ENCODE results near the gene DNAJC11.
"Not testable (repeated sequence)": the region's sequence is repeated elsewhere in the genome, so short reads cannot be mapped to it uniquely, and the experiment has no call there.

DNAJC11 gene, protein sequence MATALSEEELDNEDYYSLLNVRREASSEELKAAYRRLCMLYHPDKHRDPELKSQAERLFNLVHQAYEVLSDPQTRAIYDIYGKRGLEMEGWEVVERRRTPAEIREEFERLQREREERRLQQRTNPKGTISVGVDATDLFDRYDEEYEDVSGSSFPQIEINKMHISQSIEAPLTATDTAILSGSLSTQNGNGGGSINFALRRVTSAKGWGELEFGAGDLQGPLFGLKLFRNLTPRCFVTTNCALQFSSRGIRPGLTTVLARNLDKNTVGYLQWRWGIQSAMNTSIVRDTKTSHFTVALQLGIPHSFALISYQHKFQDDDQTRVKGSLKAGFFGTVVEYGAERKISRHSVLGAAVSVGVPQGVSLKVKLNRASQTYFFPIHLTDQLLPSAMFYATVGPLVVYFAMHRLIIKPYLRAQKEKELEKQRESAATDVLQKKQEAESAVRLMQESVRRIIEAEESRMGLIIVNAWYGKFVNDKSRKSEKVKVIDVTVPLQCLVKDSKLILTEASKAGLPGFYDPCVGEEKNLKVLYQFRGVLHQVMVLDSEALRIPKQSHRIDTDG

DNA sequence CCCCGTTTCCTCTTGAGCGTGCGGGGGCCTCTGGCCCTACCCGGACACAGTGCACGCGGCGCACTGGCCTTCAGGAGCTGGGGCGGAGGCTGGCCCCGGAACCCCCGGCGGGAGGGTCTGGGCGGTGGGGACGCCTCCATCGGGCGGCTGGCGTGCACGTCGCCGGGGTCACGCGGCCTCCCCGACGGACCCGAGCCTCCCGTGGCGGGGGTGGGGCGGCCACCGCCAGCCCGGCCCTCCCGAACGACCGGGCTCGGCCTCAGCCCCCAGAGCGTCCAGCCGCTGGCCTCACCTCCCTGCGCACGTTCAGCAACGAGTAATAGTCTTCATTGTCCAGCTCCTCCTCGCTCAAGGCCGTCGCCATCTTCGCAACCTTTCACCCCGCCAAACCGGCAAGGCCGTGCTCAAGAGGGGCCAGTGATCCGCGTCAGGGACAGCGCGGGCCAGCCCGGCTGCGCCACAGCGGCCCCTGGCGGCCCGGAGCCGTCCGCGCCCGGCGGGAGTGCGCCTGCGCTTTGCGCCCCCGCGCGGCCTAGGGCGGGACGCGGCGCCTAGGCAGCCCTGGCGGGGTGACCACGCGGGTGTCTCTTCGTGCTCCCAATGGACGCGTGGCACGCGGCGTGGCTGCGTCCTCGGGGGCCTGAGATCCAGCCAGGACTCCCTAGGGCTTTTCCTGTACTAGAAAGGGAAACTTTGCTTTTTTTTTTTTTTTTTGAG, at the start of gene DNAJC11:
Gene DNAJC11, minus strand, starts transcription at position 380 of the 717 bp plus-strand sequence. Its CDS starts 16 bp downstream, at position 364.
- FAIRE-seq: peak; percentile 95
- peak; percentile 98 for DNase-seq (ENCODE audit: insufficient read length, low spot score)

- FAIRE-seq (no peak), DNase-seq (ENCODE audit: insufficient read length, low spot score) (no peak)
Measured at GRCh38 chr1:6750490-6750889, 48.9 kb upstream of the DNAJC11 start.

GRCh38 chr1:6747674-6748073, 46.1 kb upstream of the DNAJC11 start:
- DNase-seq (ENCODE audit: insufficient read length, low spot score) (no peak), FAIRE-seq (no peak)

GRCh38 chr1:6745073-6745472, 43.5 kb upstream of the DNAJC11 start:
- FAIRE-seq: no peak
- no peak for DNase-seq (ENCODE audit: insufficient read length, low spot score)

DNA sequence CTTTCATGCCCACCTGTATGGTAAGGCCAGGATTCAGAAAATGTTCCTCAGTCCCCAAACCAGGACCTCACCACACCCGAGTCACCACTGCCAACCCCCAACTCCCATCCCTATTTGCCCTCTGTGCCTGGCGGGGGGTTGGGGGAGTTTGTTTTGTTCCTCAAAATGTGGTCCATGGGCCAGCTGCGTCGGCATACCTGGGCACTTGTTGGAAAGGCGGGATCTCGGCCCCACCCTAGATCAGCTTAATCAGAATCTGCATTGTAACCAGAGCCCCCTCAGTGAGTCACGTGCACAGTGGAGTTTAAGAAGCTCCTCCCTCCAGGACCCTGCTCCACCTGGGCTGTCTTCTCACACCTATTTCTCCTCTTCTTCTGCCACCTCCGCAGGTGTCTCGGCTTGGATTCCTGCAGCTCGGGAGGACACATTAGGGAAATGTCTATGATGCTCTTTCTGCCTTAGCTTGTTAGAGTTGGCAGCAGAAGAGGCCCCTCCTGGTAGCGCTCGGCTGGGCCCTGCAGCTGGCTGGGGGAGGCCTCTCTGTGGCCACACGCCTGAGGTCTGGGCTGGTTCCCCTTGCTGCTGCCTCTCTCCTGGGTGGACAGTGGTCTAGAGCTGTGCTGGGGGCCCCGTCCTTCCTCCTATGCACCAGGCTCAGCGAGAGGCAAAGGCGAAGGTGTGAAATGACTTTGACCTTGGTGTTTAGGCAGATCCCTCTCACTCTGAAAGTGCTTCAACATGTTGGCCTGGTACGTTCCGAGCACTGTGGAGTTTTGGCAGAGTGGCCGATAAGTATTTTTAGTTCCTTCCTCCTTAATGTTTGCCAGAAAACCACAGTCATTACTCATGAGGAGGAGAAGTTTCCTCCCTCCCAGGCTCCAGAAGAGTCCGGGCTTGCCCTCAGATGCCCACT, 41.8 kb upstream of the DNAJC11 start:
- peak; percentile 70 for FAIRE-seq
- peak; percentile 17 for DNase-seq (ENCODE audit: insufficient read length, low spot score)

DNA sequence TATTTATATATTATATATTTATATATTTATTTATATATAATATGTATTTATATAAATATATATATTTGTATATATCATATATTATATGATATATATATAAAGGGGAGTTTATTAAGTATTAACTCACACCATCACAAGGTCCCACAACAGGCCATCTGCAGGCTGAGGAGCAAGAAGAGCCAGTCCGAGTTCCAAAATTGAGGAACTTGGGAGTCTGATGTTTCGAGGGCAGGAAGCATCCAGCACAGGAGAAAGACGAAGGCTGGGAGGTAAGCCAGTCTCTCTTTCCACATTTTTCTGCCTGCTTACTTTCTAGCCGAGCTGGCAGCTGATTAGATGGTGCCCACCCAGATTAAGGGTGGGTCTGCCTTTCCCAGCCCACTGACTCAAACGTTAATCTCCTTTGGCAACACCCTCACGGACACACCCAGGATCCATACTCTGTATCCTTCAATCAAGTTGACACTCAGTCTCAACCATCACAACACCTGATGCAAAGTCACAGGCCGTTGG, 41.1 kb upstream of the DNAJC11 start:
- FAIRE-seq; DNase-seq (ENCODE audit: insufficient read length, low spot score): not testable (repeated sequence)

GRCh38 chr1:6738987-6739676, 37.5 kb upstream of the DNAJC11 start:
- no peak for DNase-seq (ENCODE audit: insufficient read length, low spot score)
- FAIRE-seq: no peak

DNA sequence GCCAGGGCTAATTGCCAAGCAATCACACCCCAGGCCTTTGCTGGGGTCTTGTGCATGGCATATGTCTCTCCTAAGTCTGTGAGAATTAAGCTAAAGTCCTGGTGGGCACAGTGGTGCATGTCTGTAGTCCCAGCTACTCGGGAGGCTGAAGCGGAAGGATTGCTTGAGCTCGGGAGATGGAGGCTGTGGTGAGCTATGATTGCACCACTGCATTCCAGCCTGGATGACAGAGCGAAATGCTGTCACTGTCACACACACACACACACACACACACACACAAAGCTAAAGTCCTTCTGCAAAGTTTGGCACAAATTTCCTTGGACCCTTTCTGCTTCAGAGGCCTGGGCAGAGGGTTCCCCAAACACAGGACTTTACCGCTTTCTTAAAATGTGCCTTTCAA, 31.3 kb upstream of the DNAJC11 start:
- FAIRE-seq: no peak
- no peak for DNase-seq (ENCODE audit: insufficient read length, low spot score)

- no peak for DNase-seq (ENCODE audit: insufficient read length, low spot score)
- no peak for FAIRE-seq
Measured at GRCh38 chr1:6731905-6732304, 30.3 kb upstream of the DNAJC11 start.

DNA sequence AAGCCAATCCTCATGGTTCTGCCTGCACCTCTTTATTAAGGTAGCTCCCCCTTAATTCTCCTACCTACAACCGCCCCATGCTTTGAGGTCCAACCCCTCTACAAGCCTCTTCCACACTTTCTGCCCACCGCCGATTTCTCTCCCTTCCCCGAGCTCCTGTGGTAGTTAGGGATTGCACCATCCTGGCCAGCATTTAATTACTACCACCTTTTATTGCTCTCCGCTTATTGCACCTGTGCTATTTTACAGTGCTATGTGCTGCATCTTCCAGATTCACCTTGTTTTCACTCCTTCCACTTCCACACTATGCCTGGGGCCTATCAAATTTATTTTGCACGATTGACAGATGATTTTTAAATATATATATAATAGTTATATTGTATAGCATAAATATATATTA, 29.3 kb upstream of the DNAJC11 start:
- no peak for FAIRE-seq

DNA sequence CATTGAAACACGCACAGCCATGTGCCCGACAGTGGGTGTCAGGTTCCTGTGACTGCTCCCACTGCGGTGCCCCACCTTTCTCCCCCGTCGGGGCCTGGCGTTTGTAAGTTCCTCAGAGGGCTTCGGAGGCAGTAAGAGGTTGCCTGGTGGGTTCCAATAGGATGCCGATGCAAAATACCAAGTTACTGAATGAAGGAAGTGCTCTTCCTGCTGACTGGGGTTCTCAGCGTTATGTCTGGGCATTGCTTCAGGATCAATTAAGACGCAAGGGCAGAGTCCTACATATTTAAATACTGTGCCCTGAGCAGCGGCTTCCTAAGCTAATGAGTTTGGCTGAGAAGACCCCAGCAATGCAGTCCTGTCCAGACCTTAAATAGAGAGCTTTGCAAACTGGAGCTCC, 28.9 kb upstream of the DNAJC11 start:
- FAIRE-seq: no peak
- no peak for DNase-seq (ENCODE audit: insufficient read length, low spot score)

More for the DNA sequence above, 29.3 kb upstream of the DNAJC11 start:
- DNase-seq (ENCODE audit: insufficient read length, low spot score): no peak

- FAIRE-seq (peak; percentile 84), DNase-seq (ENCODE audit: insufficient read length, low spot score) (peak; percentile 66)
Measured at GRCh38 chr1:6727535-6727934, 25.9 kb upstream of the DNAJC11 start.

DNA sequence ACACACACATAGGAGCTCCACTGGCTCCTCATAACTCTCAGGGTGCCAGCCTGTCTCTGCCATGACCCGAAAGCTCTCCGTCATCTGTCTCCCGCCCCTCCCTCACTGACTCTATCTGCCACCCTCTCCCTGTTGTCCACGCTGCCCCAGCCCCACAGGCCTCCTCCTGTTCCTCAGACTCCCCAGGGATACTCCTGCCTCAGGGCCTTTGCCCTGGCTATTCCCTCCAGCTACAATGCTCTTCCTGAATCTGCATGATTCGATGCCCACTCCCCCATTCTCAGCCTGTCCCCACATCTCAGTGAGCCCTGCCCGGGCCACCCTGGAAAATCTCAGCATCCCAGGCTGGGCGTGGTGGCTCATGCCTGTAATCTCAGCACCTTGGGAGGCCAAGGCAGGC, 24.6 kb upstream of the DNAJC11 start:
- DNase-seq (ENCODE audit: insufficient read length, low spot score) (no peak), FAIRE-seq (no peak)

GRCh38 chr1:6724517-6725141, 23.0 kb upstream of the DNAJC11 start:
- no peak for FAIRE-seq
- no peak for DNase-seq (ENCODE audit: insufficient read length, low spot score)

GRCh38 chr1:6723621-6724428, 22.2 kb upstream of the DNAJC11 start:
- DNase-seq (ENCODE audit: insufficient read length, low spot score): no peak
- no peak for FAIRE-seq

DNA sequence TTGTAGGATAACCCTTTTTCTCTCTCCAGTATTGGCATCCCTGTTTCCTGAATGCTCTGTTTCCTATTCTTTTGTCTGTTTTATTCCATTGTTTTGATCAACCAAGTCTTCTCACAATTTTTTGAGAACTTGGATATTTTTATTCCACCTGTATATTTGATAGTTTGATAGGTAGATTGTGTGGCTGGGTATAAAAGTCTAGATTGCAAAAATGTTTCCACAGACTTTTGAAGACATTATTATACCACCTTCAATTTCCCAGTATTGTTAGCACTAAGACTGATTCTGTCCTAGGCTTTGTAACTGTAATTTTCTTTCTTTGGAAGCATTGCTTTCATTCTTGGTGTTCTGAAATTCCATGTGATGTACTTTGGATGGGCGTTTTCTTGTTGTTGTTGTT, 9.6 kb upstream of the DNAJC11 start:
- DNase-seq (ENCODE audit: insufficient read length, low spot score): no peak
- FAIRE-seq: no peak

GRCh38 chr1:6704746-6705145, 3.1 kb upstream of the DNAJC11 start:
- DNase-seq (ENCODE audit: insufficient read length, low spot score) (no peak), FAIRE-seq (no peak)

GRCh38 chr1:6703016-6703415, 1.4 kb upstream of the DNAJC11 start:
- DNase-seq (ENCODE audit: insufficient read length, low spot score) (no peak), FAIRE-seq (no peak)

Measured in GM19239 (cell line).